Spleen (tissue), 13 donors: Measurements from ENCODE around the gene FAM171A1. TPM values are rescaled to one million over a fixed set of nuclear protein-coding genes. Genes with fewer than 3 reads are reported as not detected.
A peak's percentile ranks its signal among the peaks of the same experiment; 100 is the strongest.

Experiments
- DNase-seq: peaks from one replicate; pipeline ENCODE4 v3.0.0-alpha.2; 2020
- H3K27ac ChIP-seq, 8 donors: fragments of 200-600 bp; sonication (generic) in 7 of 8; 1 replicate in 4 of 8; 2 replicates in 4 of 8; pipeline versions ENCODE4 v1.5.0 to v1.8.0; 2016 to 2021; ENCODE audit warnings: inconsistent platforms in 4 of 8, mild to moderate bottlenecking in 4 of 8, moderate library complexity in 1 of 8
- H3K27me3 ChIP-seq, 7 donors: fragments of 200-600 bp; sonication (generic) in 6 of 7; replicated peaks in 1 of 7; 1 replicate in 4 of 7; 2 replicates in 3 of 7; pipeline versions ENCODE4 v1.5.0 to v1.8.0; 2016 to 2021; ENCODE audit warnings: inconsistent platforms in 3 of 7, mild to moderate bottlenecking in 1 of 7
- H3K36me3 ChIP-seq, 6 donors: fragments of 200-600 bp; sonication (generic) in 5 of 6; 1 replicate in 4 of 6; 2 replicates in 2 of 6; pipeline versions ENCODE4 v1.5.0 to v1.8.0; 2016 to 2021; ENCODE audit warnings: inconsistent platforms in 2 of 6
- H3K4me1 ChIP-seq, 6 donors: fragments of 200-600 bp; sonication (generic) in 5 of 6; 1 replicate in 3 of 6; 2 replicates in 3 of 6; pipeline versions ENCODE4 v1.5.0 to v1.8.0; 2016 to 2021; ENCODE audit warnings: inconsistent platforms in 3 of 6
- H3K4me3 ChIP-seq, 8 donors: fragments of 200-600 bp; sonication (generic) in 7 of 8; 1 replicate in 4 of 8; 2 replicates in 4 of 8; pipeline versions ENCODE4 v1.5.0 to v1.8.0; 2016 to 2021; ENCODE audit warnings: inconsistent platforms in 4 of 8, mild to moderate bottlenecking in 4 of 8, moderate library complexity in 2 of 8
- H3K9me3 ChIP-seq, 8 donors: fragments of 200-600 bp; sonication (generic) in 7 of 8; 1 replicate in 4 of 8; 2 replicates in 4 of 8; pipeline versions ENCODE4 v1.5.0 to v1.8.0; 2016 to 2021; ENCODE audit warnings: inconsistent platforms in 4 of 8
- CTCF ChIP-seq, 11 experiments: fragments of 200-600 bp in 7 of 11; fragments of 450-650 bp in 4 of 11; sonication (generic) in 4 of 11; IDR thresholded peaks in 8 of 11; conservative IDR thresholded peaks in 3 of 11; 1 replicate in 7 of 11; 2 replicates in 4 of 11; pipeline versions ENCODE4 v1.4.0 to v1.8.0; 2016 to 2021; ENCODE audit warnings: antibody characterized with exemption in 11 of 11, inconsistent platforms in 4 of 11, mild to moderate bottlenecking in 1 of 11
- POLR2A ChIP-seq, 3 donors: fragments of 450-650 bp; IDR thresholded peaks; one replicate each; pipeline ENCODE4 v1.5.1; 2017; ENCODE audit warnings: antibody characterized with exemption in 3 of 3, mild to moderate bottlenecking in 1 of 3
- POLR2AphosphoS5 ChIP-seq, 3 donors: sonication (generic); formaldehyde crosslinking; IDR thresholded peaks; one replicate each; pipeline ENCODE4 v1.5.1; 2017; ENCODE audit warnings: antibody characterized with exemption in 3 of 3
- WGBS, 5 donors: extraction: QIAGEN DNeasy Blood & Tissue Kit in 3 of 5; methylation state at CpG; one replicate each; pipeline versions ENCODE4 v1.1.5 to v1.1.7; 2013 to 2018; 5-methylcytosine and 5-hydroxymethylcytosine counted together
- intact Hi-C: fragments of 100-400 bp; cut with DNase I; formaldehyde crosslinking; loops from one replicate; pipeline ENCODE4 v1.15.0; 2023; ENCODE audit warnings: low total_unique reads
- long read RNA-seq, 2 donors: transcript quantifications; one replicate each; lab custom pipeline, GENCODE V29; 2026
- polyA plus RNA-seq, 3 donors: library from polyadenylated mRNA; stranded (reverse); fragments of 200-250 nt; gene quantifications; one replicate each; pipeline ENCODE4 v1.2.1, GENCODE V29; 2013
- total RNA-seq, 7 donors: library from RNA; depleted of rRNA in 3 of 7; stranded (reverse); fragments of >200 nt in 3 of 7; fragmentation: NEBNext Ultra II Directional in 4 of 7; extraction: Animal tissue kit (Norgen Biotek cat#: 25700) in 4 of 7; gene quantifications; one replicate each; pipeline versions ENCODE4 v1.1.0 to v1.2.1, GENCODE V29; 2016 to 2021
- donor health status: healthy with polysubstance abuse.
- donor health status: DM: no; HTN: no; CAD: no; lungs with moderate emphysema.
- donor health status: DM: no; HTN: no; CAD: no.
- donor health status: Bipolar disorder and iron deficiency.
- donor health status: healthy.
- donor health status: DM: no; HTN: no; CAD: no.
- donor health status: DM: yes; HTN: yes; CAD: no.

FAM171A1 gene
- 10 to 100 TPM; 16.0 to 34.0 (median 23.7) TPM for total RNA-seq
- polyA plus RNA-seq, result 1 to 10 TPM; 3.5 to 9.1 (median 4.0) TPM
- long read RNA-seq, donor 1, transcript FAM171A1-201 (8 exons, 3,952 nt), result major isoform, 6 of 6 reads
- long read RNA-seq, donor 1, partial matches to known transcripts, result 0 of 6 reads
- long read RNA-seq, donor 1, other reads (novel, unspliced or antisense), result 0 of 6 reads
- long read RNA-seq, donor 2, transcript FAM171A1-201 (8 exons, 3,952 nt), result major isoform, 6 of 6 reads
- long read RNA-seq, donor 2, partial matches to known transcripts, result 0 of 6 reads
- long read RNA-seq, donor 2, other reads (novel, unspliced or antisense), result 0 of 6 reads

GRCh38 chr10:15370856-15371701 is at the start of gene FAM171A1:
FAM171A1 (minus strand) TSS chr10:15371289; CDS start chr10:15371052, 237 bp downstream.
- intact Hi-C loops, result no loop called here
- Histone ChIP-seq H3K27me3 (peaks cover 0 to 66% (median 15%) of the 10 kb centered on the region in 7 donors), H3K9me3 (no peaks in the 10 kb centered on the region), H3K4me1 (peaks cover 0 to 40% (median 14%) of the 10 kb centered on the region in 6 donors), H3K27ac (peak within 1 kb of the TSS in 6 of 8 donors; percentile 58 to 88 (median 78)), H3K4me3 (peak within 1 kb of the TSS; percentile 35 to 75 (median 51)), H3K36me3 (no peaks in the 10 kb centered on the region)
- TF ChIP-seq POLR2A (IDR thresholded peaks at IDR 0.05), result no peak
- TF ChIP-seq CTCF (IDR thresholded peaks at IDR 0.05 in 8 of 11, conservative IDR thresholded peaks at IDR 0.05 in 3 of 11), result peak in 3 of 11 experiments; percentile 21 to 36 (median 26)
- TF ChIP-seq POLR2AphosphoS5 (IDR thresholded peaks at IDR 0.05), result no peak
- WGBS, 5 donors, result 3 to 31% (median 6%) methylated on average over 5 to 115 of the region's 115 CpGs
- peak; percentile 82 for DNase-seq

GRCh38 chr10:15420858-15421257 is 49.8 kb upstream of the FAM171A1 start:
- intact Hi-C loops, result no loop called here
- H3K27me3 ChIP-seq, result peaks cover 0 to 1% (median 0%) of the 10 kb centered on the region in 7 donors

GRCh38 chr10:15419279-15419874 is 48.3 kb upstream of the FAM171A1 start:
- no peak for DNase-seq
- Histone ChIP-seq H3K9me3 (peaks cover 0 to 21% (median 7%) of the 10 kb centered on the region in 8 donors), H3K36me3 (no peaks in the 10 kb centered on the region), H3K4me3 (no peak overlapping the region), H3K27me3 (no peaks in the 10 kb centered on the region), H3K4me1 (no peaks in the 10 kb centered on the region), H3K27ac (no peak overlapping the region)
- intact Hi-C loops, result no loop called here
- TF ChIP-seq CTCF (IDR thresholded peaks at IDR 0.05 in 8 of 11, conservative IDR thresholded peaks at IDR 0.05 in 3 of 11) (peak; percentile 43 to 87 (median 77)), POLR2AphosphoS5 (IDR thresholded peaks at IDR 0.05) (no peak), POLR2A (IDR thresholded peaks at IDR 0.05) (no peak)
- WGBS, 5 donors, result 30 to 55% (median 37%) methylated on average over 3 of the region's 3 CpGs

More at GRCh38 chr10:15420858-15421257, 49.8 kb upstream of the FAM171A1 start:
- Histone ChIP-seq H3K4me1 (no peaks in the 10 kb centered on the region), H3K4me3 (no peak overlapping the region), H3K36me3 (no peaks in the 10 kb centered on the region), H3K9me3 (peaks cover 0 to 15% (median 3%) of the 10 kb centered on the region in 8 donors), H3K27ac (no peak overlapping the region)
- DNase-seq, result no peak
- TF ChIP-seq CTCF (IDR thresholded peaks at IDR 0.05 in 8 of 11, conservative IDR thresholded peaks at IDR 0.05 in 3 of 11) (no peak), POLR2A (IDR thresholded peaks at IDR 0.05) (no peak), POLR2AphosphoS5 (IDR thresholded peaks at IDR 0.05) (no peak)
- 48 to 67% (median 50%) methylated on average over 4 of the region's 4 CpGs for WGBS, 5 donors
